Endothelial cell of umbilical vein (primary cell): ENCODE measurements around the gene NUB1. TPM values are rescaled to one million over a fixed set of nuclear protein-coding genes. Genes with fewer than 3 reads are reported as not detected.

ENCODE experiments used
- BruUV-seq: library from RNA; stranded (reverse); fragments of 400-500 nt; replicated peaks from 2 replicates; lab custom pipeline; 2021; lab: Mats Ljungman, UMichigan
- CTCF ChIA-PET: fragments of 300-600, 350-600 bp; sonication (Branson Sonifier 250); formaldehyde crosslinking; loops from one replicate; lab custom pipeline; 2021; ENCODE audit warnings: antibody characterized with exemption, inconsistent platforms; lab: Charles Lee
- POLR2A ChIA-PET: fragments of 300-600, 350-600 bp; sonication (Branson Sonifier 250); formaldehyde crosslinking; loops from one replicate; lab custom pipeline; 2021; ENCODE audit warnings: antibody characterized with exemption, inconsistent platforms; lab: Charles Lee
- DNase-seq: peaks from one replicate; pipeline ENCODE4 v3.0.0-alpha.2; 2011; ENCODE audit warnings: low read depth, low spot score
- FAIRE-seq: peaks from 2 replicates; lab custom pipeline; 2011; peaks lifted over from hg19 to GRCh38; lab: Jason Lieb, UNC
- H2AFZ ChIP-seq: 2 replicates; pipeline ENCODE4 v1.6.0; 2012; ENCODE audit warnings: low read depth, low read length, control low read depth, inconsistent platforms
- H3K27ac ChIP-seq: 2 replicates; pipeline ENCODE4 v1.5.1; 2011; ENCODE audit warnings: low read depth, mild to moderate bottlenecking, control low read depth, low read length, moderate library complexity; ENCODE audit not compliant: insufficient read depth
- H3K27me3 ChIP-seq, 2 experiments: 2 replicates each; pipeline versions ENCODE4 v1.6.0 to v1.6.1; 2011; ENCODE audit warnings: low read length in 2 of 2, mixed read lengths in 1 of 2; ENCODE audit not compliant: control insufficient read depth in 2 of 2, insufficient read depth in 2 of 2
- H3K36me3 ChIP-seq, 2 experiments: 2 replicates in 1 of 2; 3 replicates in 1 of 2; pipeline ENCODE4 v1.5.1; 2011; ENCODE audit warnings: low read length in 2 of 2, mild to moderate bottlenecking in 1 of 2, moderate library complexity in 1 of 2; ENCODE audit not compliant: control insufficient read depth in 2 of 2, insufficient read depth in 2 of 2; ENCODE audit errors: extremely low read depth in 1 of 2
- H3K4me1 ChIP-seq: 3 replicates; pipeline ENCODE4 v1.5.1; 2011; ENCODE audit warnings: mild to moderate bottlenecking, low read length; ENCODE audit not compliant: control insufficient read depth, insufficient read depth; ENCODE audit errors: extremely low read depth
- H3K4me2 ChIP-seq: 2 replicates; pipeline ENCODE4 v1.6.1; 2011; ENCODE audit warnings: low read length, control low read depth, mixed read lengths; ENCODE audit not compliant: insufficient read depth
- H3K4me3 ChIP-seq, 3 experiments: fragments of 200-600 bp in 1 of 3; sonication (generic), shearing (Covaris generic) in 1 of 3; replicated peaks in 1 of 3; 2 replicates each; pipeline ENCODE4 v1.5.1; 2011 to 2016; ENCODE audit warnings: control low read depth in 3 of 3, low read length in 3 of 3, mild to moderate bottlenecking in 2 of 3, inconsistent platforms in 1 of 3, low read depth in 1 of 3, moderate library complexity in 1 of 3; ENCODE audit not compliant: insufficient read depth in 1 of 3
- H3K79me2 ChIP-seq: 2 replicates; pipeline ENCODE4 v1.6.0; 2012; ENCODE audit warnings: low read length, inconsistent platforms; ENCODE audit not compliant: control insufficient read depth, insufficient read depth
- H3K9ac ChIP-seq: replicated peaks from 2 replicates; pipeline ENCODE3; 2011; ENCODE audit warnings: low read length, control low read depth; ENCODE audit not compliant: insufficient read depth; ENCODE audit errors: extremely low read depth
- H3K9me1 ChIP-seq: replicated peaks from 3 replicates; pipeline ENCODE4 v1.6.0; 2011; ENCODE audit warnings: mild to moderate bottlenecking, low read length; ENCODE audit not compliant: control insufficient read depth, insufficient read depth; ENCODE audit errors: extremely low read depth
- H3K9me3 ChIP-seq: replicated peaks from 2 replicates; pipeline ENCODE4 v1.5.1; 2012; ENCODE audit warnings: low read length, inconsistent platforms; ENCODE audit not compliant: control insufficient read depth, insufficient read depth
- H4K20me1 ChIP-seq: replicated peaks from 2 replicates; pipeline ENCODE3; 2011; ENCODE audit warnings: mild to moderate bottlenecking, low read length; ENCODE audit not compliant: control insufficient read depth, insufficient read depth; ENCODE audit errors: extremely low read depth
- EZH2 ChIP-seq: IDR thresholded peaks from 2 replicates; pipeline ENCODE4 v1.6.1; 2012; ENCODE audit warnings: borderline replicate concordance, low read depth, mild to moderate bottlenecking, moderate library complexity, low read length, inconsistent platforms; ENCODE audit not compliant: severe bottlenecking
- FOS ChIP-seq: IDR thresholded peaks from 2 replicates; pipeline ENCODE4 v1.6.1; 2011; ENCODE audit warnings: mild to moderate bottlenecking, low read length, moderate library complexity, borderline replicate concordance; ENCODE audit not compliant: insufficient read depth
- GATA2 ChIP-seq: IDR thresholded peaks from 2 replicates; pipeline ENCODE4 v1.7.0; 2011; ENCODE audit warnings: low read depth, mild to moderate bottlenecking, moderate library complexity, mixed read lengths, low read length; ENCODE audit not compliant: insufficient read length, insufficient read depth
- JUN ChIP-seq: IDR thresholded peaks from 2 replicates; pipeline ENCODE4 v1.6.1; 2011; ENCODE audit warnings: borderline replicate concordance, low read depth; ENCODE audit not compliant: insufficient read length, insufficient read depth
- MYC ChIP-seq: IDR thresholded peaks from one replicate; pipeline ENCODE4 v1.6.1; 2011; ENCODE audit warnings: mild to moderate bottlenecking, low read depth, low read length
- POLR2A ChIP-seq: IDR thresholded peaks from 2 replicates; pipeline ENCODE4 v1.6.1; 2012; ENCODE audit warnings: low read depth, mild to moderate bottlenecking, control low read depth, low read length
- POLR2AphosphoS5 ChIP-seq: IDR thresholded peaks from 2 replicates; pipeline ENCODE4 v1.6.1; 2012; ENCODE audit warnings: low read depth, mild to moderate bottlenecking, control low read depth, low read length, moderate library complexity; ENCODE audit not compliant: insufficient read depth
- dilution Hi-C: fragments of 300-500 bp; cut with MboI; formaldehyde crosslinking; loops from one replicate; pipeline ENCODE4 v1.15.0; 2019; ENCODE audit warnings: low sequenced_read_pairs; ENCODE audit not compliant: extremely low pct_ligation_motif_present
- intact Hi-C: fragments of 100-400 bp; cut with micrococcal nuclease; formaldehyde crosslinking; loops from one replicate; pipeline ENCODE4 v1.10.0; 2022
- polyA plus RNA-seq, 4 experiments: library from polyadenylated mRNA; depleted of rRNA in 3 of 4; stranded (reverse) in 3 of 4; unstranded in 1 of 4; fragments of >200 nt; gene quantifications; 2 replicates each; pipeline versions ENCODE4 v1.2.1 to v1.2.3, GENCODE V29; 2011 to 2012; ENCODE audit warnings: missing spikeins in 1 of 4
- total RNA-seq: library from RNA; stranded (reverse); gene quantifications from 2 replicates; pipeline ENCODE4 v1.2.3, GENCODE V29; 2021
- TF ChIP-seq, protein P1 (sequence below): IDR thresholded peaks from 2 replicates; pipeline ENCODE4 v1.6.1; 2011; ENCODE audit not compliant: insufficient read depth, insufficient read length
- TF ChIP-seq, protein P2 (sequence below), 2 donors: IDR thresholded peaks; 1 replicate in 1 of 2; 2 replicates in 1 of 2; pipeline ENCODE4 v1.5.1; 2011; ENCODE audit warnings: low read length in 2 of 2, mild to moderate bottlenecking in 2 of 2, moderate library complexity in 2 of 2, control low read depth in 1 of 2, inconsistent platforms in 1 of 2, low read depth in 1 of 2; ENCODE audit not compliant: insufficient read depth in 1 of 2; ENCODE audit errors: extremely low read depth in 1 of 2

Gene NUB1
- total and polyA plus RNA-seq, 2 donors (not counting 3 experiments of a cell fraction or from before 2014, with no cell fraction given): 28.0 to 46.2 TPM

DNA sequence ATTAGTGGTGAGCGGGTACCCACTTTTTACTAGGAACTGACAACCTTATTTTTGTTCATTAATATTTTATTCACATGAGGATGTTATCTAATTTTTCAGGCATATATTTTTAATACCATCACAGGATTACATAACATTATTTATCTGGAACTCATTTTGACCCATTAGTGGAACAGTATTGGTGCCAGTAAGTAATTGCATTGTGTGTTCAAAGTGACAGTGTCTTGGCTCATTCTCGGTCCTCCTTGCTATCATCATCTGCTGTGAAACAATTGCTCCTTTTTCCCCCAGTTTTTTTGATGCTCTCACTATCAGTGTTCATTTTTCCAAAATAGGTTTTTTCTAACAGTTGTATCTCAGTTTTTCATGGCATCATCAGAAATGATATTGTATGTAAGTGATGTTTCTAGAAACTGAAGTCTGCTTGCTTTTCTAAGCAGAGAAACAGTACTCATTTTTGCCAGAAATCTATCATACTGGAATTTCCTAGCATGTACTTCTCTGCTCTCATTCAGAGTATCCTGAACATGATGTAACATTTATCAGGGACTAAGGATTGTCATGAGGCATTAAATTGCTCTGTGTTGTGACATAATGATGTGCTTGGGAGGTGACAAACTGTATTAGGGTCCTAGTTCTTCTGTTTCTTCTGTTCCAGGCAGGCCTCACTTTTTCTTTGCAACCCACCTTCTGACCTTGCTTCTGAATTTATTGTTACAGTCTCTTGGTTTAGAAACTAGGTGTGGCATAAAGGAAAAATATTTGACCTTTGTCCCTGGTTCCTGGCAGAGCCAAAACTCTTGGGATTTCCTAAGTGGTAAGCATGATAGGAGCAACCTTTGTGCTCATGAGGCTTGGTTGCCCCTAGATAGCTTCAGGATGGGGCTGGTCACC lies 4.2 kb downstream of the NUB1 start:
- Histone ChIP-seq H3K36me3 (peaks cover 7 to 10% of the 10 kb centered on the region in 2 experiments), H3K9ac (no peak overlapping the region), H3K4me1 (peaks cover 15% of the 10 kb centered on the region), H3K27ac (no peak overlapping the region), H4K20me1 (no peaks in the 10 kb centered on the region), H3K4me2 (no peak overlapping the region), H3K4me3 (no peak overlapping the region), H3K9me1 (no peaks in the 10 kb centered on the region), H2AFZ (no peak overlapping the region), H3K9me3 (no peaks in the 10 kb centered on the region), H3K27me3 (no peaks in the 10 kb centered on the region), H3K79me2 (peaks cover 18% of the 10 kb centered on the region)
- FAIRE-seq: peak; percentile 26
- intact Hi-C loops (no loop called here), dilution Hi-C loops (no loop called here)
- TF ChIP-seq POLR2AphosphoS5: no peak
- no peak for TF ChIP-seq POLR2A
- TF ChIP-seq FOS: no peak
- no peak for TF ChIP-seq GATA2
- no peak for TF ChIP-seq MYC
- no peak for TF ChIP-seq EZH2
- TF ChIP-seq JUN: no peak
- TF ChIP-seq, protein P1, sequence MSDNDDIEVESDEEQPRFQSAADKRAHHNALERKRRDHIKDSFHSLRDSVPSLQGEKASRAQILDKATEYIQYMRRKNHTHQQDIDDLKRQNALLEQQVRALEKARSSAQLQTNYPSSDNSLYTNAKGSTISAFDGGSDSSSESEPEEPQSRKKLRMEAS: no peak
- TF ChIP-seq, protein P2, sequence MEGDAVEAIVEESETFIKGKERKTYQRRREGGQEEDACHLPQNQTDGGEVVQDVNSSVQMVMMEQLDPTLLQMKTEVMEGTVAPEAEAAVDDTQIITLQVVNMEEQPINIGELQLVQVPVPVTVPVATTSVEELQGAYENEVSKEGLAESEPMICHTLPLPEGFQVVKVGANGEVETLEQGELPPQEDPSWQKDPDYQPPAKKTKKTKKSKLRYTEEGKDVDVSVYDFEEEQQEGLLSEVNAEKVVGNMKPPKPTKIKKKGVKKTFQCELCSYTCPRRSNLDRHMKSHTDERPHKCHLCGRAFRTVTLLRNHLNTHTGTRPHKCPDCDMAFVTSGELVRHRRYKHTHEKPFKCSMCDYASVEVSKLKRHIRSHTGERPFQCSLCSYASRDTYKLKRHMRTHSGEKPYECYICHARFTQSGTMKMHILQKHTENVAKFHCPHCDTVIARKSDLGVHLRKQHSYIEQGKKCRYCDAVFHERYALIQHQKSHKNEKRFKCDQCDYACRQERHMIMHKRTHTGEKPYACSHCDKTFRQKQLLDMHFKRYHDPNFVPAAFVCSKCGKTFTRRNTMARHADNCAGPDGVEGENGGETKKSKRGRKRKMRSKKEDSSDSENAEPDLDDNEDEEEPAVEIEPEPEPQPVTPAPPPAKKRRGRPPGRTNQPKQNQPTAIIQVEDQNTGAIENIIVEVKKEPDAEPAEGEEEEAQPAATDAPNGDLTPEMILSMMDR (IDR thresholded peaks at IDR 0.05; ENCODE audit: extremely low read depth in 1 of 2, insufficient read depth in 1 of 2, low read depth in 1 of 2, low read length in 2 of 2): no peak
- no peak for DNase-seq
- CTCF ChIA-PET: interaction anchor here (0.5 kb wide), 1 partner anchor 188 kb away, joined by 4 read pairs; no protein-coding TSS in a partner anchor
- BruUV-seq: no TSS peak
- POLR2A ChIA-PET: no interaction called here
